Fibroblast of peridontal ligament (primary cell): ENCODE measurements around the gene SLC6A13.
"Not testable (repeated sequence)": the region's sequence is repeated elsewhere in the genome, so short reads cannot be mapped to it uniquely, and the experiment has no call there.

Experiments used
- DNase-seq: peaks from one replicate; pipeline ENCODE4 v3.0.0-alpha.2; 2010; ENCODE audit errors: extremely low read depth

The SLC6A13 gene

DNA sequence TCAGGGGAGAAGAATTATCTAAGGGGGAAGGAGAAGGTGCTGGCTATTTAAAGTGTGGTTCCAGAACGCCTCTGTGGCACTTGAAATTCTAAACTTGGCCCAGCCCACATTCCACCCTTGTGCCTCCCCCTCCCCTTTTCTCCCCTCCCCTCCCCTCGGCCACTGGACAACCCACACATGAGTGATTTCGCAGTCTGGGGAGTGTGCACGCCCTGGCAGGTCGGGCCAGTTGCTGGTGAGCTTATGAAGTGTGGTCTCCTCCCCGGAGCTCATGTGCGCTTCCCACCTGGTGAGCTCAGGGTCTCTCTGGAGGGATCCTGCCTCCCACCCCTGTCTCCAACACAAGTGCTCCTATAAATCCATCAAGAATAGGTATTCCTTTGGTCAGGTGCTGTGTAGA is at the start of gene SLC6A13:
Gene SLC6A13, minus strand, starts transcription at position 20 of the 400 bp plus-strand sequence. CDS start 2,784 bp downstream, outside the sequence.
- DNase-seq, result no peak

DNA sequence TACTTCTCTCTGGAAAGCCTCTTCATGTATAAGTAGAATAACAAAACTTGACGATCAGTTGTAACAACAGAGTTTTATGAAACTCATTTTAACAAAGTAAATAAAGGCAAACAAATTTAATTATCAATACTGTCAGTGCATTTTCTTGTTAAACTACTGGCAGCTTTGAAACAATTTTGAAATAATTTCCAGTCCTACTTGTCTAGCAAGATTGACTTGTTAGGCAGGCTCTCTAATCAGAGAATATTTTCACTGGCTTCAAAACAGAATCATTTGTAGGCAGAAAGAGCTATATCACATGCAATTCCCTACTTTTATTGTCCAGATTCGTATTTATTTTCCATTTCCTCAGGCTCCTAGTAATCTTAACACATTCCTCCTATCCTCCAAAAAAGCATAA is 45.9 kb upstream of the SLC6A13 start:
- DNase-seq, result no peak

DNA sequence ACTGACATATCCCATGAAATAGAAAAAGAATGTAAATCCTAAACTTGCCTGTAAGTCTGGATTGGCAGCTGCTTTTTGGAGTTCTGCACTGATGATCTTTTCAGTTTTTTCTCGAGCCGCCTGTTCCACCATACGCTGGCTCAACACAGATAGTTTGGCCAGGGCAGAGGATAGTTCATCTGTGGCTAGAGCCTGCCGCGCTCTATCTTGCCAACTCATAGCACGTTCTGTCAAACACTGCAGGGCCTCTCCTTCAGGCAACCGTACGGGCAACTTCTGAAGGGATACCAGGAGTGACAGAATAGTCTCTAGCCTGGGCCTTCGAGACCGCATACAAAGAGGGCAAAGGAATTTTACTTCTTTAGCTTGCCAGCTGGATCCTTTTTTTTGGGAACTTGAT is 44.8 kb upstream of the SLC6A13 start:
- no peak for DNase-seq

DNA sequence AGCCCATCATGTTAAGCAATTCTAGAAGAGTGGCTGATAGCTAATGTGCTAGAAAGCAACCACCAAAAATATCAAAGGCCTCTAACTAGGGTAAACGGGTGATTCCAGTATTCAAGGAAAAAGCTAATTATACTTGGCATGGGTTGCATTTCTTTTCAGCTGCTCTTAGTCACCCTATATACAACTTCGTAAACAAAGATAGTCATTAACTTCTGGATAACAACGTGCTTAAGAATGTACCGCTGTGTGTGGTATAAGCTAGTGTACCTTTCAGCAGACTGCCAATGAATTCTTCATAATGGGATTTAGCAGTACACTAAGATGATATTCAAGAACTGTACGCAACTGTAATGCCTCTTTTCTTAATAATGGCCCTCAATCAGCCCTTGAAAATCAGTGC is 42.2 kb upstream of the SLC6A13 start:
- DNase-seq, result peak; percentile 11

DNA sequence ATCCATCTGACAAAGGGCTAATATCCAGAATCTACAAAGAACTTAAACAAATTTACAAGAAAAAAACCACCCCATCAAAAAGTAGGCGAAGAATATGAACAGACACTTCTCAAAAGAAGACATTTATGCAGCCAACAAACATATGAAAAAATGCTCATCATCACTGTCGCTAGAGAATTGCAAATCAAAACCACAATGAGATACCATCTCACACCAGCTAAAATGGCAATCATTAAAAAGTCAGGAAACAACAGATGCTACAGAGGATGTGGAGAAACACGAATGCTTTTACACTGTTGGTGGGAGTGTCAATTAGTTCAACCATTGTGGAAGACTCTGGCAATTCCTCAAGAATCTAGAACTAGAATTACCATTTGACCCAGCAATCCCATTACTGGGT is 40.1 kb upstream of the SLC6A13 start:
- not testable (repeated sequence) for DNase-seq

DNA sequence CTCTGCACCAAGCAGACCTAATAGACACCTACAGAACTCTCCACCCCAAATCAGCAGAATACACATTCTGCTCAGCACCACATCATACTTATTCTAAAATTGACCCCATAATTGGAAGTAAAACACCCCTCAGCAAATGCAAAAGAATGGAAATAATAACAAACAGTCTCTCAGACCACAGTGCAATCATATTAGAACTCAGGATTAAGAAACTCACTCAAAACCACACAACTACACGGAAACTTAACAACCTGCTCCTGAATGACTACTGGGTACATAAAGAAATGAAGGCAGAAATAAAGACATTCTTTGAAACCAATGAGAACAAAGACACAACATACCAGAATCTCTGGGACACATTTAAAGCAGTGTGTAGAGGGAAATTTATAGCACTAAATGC is 37.5 kb upstream of the SLC6A13 start:
- DNase-seq, result not testable (repeated sequence)

DNA sequence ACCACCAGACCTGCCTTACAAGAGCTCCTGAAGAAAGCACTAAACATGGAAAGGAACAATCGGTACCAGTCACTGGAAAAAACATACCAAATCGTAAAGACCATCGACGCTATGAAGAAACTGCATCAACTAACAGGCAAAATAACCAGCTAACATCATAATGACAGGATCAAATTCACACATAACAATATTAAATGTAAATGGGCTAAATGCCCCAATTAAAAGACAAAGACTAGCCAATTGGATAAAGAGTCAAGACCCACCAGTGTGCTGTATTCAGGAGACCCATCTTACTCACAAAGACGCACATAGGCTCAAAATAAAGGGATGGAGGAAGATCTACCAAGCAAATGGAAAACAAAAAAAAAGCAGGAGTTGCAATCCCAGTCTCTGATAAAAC is 36.9 kb upstream of the SLC6A13 start:
- not testable (repeated sequence) for DNase-seq

DNA sequence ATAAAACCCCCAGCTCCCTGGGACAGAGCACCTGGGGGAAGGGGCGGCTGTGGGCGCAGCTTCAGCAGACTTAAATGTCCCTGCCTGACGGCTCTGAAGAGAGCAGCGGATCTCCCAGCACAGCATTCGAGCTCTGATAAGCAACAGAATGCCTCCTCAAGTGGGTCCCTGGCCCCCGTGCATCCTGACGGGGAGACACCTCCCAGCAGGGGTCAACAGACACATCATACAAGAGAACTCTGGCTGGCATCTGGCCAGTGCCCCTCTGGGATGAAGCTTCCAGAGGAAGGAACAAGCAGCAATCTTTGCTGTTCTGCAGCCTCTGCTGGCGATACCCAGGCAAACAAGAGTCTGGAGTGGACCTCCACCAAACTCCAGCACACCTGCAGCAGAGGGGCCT is 35.4 kb upstream of the SLC6A13 start:
- not testable (repeated sequence) for DNase-seq

DNA sequence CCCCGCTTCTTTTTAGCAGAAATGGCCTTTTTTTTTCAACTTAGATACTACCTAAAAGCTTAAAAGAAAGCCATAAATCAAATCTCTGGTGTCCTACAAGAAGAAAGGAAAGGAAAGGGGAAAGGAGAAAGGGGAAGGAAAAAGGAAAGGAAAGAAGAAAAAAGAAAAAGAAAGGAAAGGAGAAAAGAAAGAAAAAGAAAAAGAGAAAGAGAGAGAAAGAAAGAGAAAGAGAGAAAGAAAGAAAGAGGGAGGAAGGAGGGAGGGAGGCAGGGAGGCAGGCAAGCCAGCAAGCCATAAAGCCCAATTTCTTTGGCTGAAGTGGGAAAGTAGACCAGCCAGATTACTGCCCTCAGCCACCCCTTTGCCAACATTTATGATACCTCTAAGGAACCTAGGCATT is 32.5 kb upstream of the SLC6A13 start:
- no peak for DNase-seq

DNA sequence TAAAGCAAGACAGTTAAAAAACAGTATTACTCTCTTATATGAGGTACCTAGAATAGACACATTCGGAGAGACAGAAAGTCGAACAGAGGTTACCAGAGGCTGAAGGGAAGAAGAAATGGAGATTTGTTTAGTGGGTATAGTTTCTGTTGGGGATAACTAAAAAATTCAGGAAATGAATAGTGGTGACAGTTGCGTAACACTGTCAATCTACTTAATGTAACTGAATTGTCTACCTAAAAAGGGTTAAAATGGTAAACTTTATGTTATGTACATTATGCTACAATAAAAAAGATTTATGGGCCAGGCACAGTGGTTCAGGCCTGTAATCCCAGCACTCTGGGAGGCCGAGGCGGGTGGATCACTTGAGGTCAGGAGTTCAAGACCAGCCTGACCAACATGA is 30.6 kb upstream of the SLC6A13 start:
- no peak for DNase-seq

DNA sequence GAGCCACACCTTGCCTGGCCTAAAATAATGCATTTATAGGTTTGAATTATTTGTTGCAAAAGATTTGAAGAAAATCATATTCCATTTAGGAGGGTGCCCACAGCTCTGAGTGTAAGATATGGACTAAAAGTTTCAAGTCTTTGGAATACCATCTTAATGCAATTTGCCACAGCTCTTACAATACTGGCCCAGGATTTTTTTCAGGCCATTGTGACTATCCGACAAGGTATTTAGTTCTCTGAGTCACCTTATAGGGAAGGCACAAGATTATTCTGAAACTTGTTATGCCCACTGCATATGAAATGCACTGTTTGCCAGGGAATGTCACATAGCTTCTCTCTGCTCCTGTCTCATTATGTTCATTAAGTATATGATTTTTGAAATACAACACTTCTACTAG is 29.6 kb upstream of the SLC6A13 start:
- no peak for DNase-seq

DNA sequence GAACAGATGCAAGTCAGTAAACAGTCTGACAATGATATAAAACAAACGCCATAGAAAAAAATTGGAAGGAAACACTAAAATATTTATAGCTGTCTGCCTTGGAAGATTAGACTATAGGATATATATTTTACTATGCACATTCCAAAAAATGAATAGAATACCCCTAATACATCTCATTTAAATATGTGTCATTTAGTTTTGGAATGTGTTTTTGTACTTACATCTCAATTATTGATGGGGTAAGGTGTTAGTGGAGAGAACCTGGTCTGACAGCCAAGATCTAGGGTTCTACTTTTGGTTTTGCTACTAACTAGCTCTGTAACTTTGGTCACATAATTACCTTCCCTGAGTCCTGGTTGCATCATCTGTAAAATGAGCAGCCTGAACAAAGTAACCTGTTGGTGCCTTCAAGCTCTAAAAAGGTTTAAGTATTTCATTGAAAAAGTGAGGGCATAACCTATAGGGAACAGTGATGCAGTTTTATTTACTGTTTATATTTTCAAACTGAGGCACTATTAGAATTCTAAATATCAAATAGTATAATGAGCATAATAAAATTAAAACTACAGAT is 28.6 kb upstream of the SLC6A13 start:
- DNase-seq, result no peak

DNA sequence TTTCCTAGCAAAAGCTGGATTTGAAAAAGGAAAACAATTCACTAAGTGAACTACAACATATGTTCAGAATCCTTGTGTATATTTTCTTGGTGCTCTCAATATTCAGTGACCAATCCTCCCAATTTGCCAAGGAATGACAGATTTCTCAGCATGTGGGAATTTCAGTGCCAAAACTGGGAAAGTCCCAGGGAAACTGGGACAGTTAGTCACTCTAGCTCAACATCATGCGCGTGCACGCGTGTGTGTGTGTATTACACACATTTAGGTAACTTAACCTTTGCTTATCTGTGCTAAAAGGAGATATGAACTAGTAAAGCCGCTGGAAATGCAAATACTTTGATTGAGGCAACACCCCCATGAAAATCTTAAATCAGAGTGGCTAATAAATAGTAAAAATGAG is 26.1 kb upstream of the SLC6A13 start:
- DNase-seq, result peak; percentile 66

DNA sequence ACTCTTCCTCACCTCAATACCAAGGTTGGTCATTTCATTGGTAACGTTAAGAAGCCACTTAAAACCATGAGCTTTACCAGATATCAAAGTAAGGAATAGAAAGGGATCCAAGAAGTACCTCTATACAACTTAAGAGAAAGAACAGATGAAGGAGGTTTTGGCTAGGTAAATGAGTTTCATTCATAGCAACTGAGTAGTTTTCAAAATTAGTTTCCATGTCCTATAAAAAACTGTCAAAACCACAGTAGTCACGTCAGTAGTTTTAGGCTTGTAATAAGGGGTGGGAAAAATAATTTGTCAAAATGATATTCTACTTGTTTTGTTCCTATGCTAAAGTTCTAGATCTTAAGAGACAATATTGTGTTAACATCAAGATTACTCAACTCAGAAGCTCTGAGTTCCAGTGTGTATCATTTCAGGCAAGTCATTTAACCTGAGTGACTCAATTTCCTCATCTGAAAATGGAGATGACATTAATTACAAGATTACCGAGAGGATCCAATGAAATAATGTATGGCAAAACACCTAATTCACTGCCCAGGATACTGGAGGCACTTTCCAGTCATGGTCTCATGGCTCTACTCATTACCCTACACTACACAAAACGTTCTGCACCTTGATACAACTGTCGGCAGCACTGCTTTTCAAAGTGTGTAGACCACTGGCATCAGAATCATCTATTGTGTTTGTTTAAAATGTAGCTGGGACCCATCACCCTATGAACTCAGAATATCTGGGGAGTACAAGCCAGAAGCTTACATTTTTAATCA is 24.1 kb upstream of the SLC6A13 start:
- no peak for DNase-seq

DNA sequence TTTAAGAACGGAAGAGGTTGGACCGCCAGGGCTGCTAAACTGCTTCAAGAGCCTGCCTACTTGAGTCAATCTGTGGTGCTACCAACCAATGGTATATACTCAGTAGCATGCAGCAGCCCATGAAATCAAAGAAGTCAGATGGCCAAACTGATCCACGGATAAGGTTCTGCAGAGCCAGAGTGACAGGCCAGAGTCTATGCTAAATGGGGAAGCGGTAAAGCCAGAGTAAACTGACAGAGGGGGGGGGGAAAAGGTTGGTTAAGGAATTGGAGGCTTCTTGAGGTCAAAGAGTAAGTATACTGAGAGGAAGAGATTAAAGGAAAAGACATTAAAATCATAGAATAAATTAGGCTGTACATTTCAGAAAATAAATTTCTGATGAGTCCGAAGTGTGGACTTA is 15.4 kb upstream of the SLC6A13 start:
- no peak for DNase-seq

DNA sequence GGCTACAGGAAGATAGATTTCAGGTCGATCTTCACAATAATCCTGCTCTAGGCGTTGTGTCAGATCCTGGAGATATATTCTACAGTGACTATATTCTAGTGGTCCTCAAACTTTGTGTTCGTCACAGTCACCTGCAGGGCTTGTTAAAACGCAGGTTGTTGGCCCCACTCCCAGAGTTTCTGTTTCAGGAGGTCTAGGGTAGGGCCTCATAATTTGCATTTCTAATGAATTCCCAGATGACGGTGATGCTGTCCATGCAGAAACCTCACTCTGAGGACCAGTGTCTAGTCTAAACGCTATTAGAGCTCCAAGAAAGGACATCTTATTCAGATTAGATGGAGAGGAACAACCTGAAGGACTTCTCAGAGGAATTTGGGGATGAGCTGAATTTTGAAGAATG is 13.2 kb upstream of the SLC6A13 start:
- DNase-seq, result no peak

DNA sequence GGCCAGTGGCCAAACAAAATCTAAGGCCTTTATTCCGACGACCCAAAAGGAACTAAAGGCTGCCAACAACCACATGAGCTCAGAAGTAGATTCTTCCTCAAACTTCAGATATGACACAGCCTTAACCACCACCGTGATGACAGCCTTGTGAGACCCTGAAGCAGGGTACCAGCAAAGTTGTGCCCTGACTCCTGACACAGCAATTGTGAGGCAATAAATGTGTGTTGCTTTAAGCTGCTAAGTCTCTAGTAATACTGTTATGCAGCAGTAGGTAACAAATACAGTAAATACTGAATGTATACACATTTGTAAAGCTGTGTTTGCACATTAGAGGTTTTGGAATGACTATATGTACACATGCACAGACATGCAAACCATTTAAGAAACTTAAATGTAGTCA is 10.7 kb upstream of the SLC6A13 start:
- no peak for DNase-seq

DNA sequence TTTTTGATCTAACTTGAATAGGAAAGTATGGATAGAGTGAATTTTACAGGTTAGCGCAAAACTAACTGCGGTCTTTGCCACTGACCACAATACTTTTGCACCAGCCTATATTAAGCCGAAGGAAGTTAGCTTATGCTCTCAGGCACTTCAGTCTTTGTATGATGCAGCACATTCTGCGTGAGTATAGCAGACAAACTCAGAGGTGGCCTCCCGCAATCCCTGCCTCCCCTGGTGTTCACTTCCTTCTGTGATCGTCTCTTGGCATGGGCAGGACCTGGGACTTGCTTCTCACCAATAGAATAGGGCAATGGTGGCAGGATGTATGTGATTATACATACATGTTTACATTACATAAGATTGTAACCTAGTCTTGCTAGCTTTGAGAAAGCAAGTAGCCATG is 10.3 kb upstream of the SLC6A13 start:
- DNase-seq, result no peak

DNA sequence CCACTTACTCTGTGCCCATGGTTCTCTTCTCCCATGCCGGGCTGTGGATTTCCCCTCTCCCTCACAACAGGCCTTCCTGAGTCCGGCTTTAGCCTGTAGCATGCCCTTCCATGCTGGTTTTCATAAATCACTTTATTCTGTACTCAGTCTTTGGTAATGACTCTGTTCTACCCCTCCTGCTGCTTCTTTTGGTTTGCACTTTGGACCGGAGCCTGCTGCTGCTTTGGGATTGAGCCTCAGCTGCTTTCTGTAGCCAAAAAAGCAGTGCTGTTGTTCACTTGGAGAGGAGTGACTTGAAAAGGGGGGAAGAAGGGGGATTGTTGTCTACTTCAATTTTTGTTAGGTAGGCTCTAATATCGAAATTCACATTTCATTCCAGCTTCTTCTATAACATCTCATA is 8.5 kb upstream of the SLC6A13 start:
- no peak for DNase-seq

DNA sequence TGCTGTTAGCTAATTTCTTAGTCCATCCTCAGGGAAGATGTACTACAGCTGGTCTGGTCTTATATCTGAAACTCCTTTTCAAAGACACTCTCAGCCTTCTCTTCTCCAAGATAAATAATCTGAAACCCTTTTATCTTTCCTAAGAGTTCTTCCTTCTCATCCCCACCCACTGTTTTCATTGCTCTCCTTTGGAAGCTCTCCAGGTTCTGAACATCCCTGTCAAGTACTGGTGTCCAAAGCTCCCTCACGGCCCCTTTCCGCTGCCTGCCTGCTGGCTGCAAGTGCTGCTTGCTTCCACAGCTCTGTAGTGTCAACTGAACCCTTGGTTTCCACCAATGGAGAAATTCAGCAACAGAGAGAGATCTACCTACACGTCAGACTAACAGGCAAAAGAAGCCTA is 6.6 kb upstream of the SLC6A13 start:
- no peak for DNase-seq

DNA sequence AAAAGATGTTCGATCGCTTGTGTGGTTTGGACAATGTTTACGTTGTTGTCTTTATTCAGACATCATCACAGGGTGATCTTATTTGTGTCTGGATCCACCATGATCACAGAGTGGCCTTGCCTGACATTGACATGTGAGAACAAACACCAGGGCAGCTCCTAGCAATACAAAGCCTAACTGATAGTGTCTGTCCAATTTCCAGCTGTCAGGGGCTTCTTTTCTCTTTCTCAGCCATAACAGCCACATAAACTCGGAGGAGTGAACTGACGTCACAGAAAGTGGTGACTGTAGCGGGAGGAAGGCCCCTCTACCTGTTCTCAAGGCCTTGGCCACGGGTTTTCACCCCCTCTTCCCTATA is 5.8 kb upstream of the SLC6A13 start:
- DNase-seq, result no peak

DNA sequence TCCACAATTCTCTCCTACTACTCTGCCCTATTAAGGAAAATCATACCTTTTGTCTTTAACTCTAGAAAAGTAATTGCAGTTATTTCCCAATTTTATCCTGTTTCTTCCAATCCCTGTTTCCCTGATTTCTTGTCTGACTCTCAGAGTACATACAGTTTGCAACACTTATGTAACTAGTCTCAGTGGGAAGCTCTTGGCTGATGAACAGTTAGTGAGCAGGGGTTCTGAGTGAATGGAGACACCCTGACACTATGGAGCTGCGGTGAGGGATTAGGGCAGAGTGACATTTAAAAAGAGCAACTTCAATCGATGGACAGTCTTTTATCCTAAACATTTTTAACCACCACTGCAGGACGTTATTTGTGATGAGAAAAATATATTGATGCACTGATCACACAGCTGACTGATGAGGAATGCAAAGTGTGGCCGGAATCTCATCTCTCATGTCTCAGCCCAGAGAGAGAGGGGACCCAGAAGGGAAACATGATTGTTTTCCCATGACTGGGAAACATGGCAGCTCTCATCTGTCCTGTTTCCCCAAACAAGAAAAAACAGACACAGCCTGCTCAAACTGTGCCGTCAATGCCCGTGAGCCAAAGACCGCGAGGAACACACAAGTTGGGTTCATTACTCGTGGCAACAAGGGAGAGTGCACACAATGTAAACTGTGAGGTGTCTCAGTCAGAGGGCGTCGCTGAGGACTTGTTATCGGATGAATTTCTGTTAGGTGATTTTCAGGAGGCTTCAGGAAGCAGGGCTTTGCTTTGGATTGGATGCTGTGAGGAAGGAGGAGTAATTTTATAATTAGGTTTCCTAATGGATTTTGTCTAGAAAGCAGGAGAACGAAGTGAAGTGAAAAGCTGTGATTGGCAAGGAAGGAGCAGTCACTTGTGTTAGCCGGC is 5.2 kb upstream of the SLC6A13 start:
- DNase-seq, result no peak

DNA sequence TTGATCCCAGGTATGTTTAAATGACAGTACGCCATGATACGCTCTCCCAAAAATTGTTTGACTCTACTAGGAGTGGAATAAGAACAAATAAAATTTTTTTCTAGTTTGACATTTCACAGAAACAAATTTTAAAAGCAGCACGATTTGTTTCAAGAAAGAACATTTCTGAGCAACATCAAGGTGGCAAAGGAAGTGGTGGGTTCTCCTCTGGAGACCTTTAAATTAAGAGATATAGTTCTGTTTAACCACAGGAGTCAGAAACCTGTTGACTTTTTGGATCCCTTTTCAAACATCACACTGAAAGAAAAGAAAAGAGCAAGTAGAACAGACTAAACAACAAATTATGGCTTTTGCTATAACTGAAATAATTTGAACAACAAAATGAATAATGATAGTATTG is 2.5 kb upstream of the SLC6A13 start:
- no peak for DNase-seq
